Gastrocnemius medialis (tissue), 4 donors: ENCODE measurements around the gene FMOD.
A peak's percentile ranks its signal among the peaks of the same experiment; 100 is the strongest.

Experiments used
- POLR2A ChIP-seq, 2 donors: fragments of 450-650 bp; IDR thresholded peaks; one replicate each; pipeline ENCODE4 v1.6.1; 2017; ENCODE audit warnings: antibody characterized with exemption in 2 of 2, mild to moderate bottlenecking in 2 of 2, moderate library complexity in 2 of 2
- TF ChIP-seq, protein P1 (sequence below), 5 experiments: fragments of 450-650 bp in 3 of 5; fragments of 200-600 bp in 2 of 5; sonication (generic) in 2 of 5; IDR thresholded peaks in 4 of 5; conservative IDR thresholded peaks in 1 of 5; 1 replicate in 4 of 5; 2 replicates in 1 of 5; pipeline ENCODE4 v1.5.1; 2016 to 2019; ENCODE audit warnings: antibody characterized with exemption in 5 of 5, mild to moderate bottlenecking in 3 of 5, moderate library complexity in 3 of 5

DNA sequence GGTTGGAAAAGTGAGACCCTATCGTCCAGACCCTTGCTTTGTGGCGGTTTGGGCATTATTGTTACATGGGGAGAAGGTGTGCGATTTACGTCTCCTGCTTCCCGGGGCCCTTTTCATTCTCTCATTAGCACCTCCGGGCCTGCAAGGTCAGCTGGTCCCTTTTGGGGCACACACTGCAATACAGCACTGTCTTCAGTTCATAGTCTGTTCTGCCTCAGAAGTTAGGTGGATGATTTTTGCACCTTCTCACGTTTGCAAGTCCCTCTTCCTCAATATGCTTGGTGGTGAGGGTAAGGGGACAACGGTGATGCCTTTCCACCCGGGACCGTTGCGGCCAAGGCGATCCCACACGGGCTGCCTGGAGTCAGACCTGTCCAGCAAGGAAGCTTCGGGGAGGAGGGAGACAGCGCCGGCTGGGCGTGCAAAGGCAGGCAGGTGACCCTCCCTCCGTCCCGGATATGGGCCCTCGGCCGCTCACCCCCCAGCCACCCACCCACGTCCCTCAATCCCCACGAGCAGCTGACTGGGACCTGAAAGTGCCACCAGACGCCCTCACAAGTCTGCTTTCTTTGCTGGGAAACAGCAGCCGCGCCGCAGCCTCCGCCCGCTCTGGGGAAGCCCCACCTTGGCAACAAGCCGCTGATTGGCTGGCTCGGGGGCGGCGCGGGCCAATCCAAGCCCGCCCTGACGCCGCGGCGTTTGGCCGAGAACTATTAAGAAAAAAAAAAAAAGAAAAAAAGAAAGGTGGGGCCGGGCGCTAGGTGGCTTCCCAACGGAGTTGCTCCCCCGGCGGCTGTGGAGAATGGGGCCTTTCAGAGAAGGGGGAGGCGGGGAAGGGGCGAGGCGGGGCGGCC is 23.9 kb downstream of the FMOD start:
- TF ChIP-seq, protein P1, sequence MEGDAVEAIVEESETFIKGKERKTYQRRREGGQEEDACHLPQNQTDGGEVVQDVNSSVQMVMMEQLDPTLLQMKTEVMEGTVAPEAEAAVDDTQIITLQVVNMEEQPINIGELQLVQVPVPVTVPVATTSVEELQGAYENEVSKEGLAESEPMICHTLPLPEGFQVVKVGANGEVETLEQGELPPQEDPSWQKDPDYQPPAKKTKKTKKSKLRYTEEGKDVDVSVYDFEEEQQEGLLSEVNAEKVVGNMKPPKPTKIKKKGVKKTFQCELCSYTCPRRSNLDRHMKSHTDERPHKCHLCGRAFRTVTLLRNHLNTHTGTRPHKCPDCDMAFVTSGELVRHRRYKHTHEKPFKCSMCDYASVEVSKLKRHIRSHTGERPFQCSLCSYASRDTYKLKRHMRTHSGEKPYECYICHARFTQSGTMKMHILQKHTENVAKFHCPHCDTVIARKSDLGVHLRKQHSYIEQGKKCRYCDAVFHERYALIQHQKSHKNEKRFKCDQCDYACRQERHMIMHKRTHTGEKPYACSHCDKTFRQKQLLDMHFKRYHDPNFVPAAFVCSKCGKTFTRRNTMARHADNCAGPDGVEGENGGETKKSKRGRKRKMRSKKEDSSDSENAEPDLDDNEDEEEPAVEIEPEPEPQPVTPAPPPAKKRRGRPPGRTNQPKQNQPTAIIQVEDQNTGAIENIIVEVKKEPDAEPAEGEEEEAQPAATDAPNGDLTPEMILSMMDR (IDR thresholded peaks at IDR 0.05 in 4 of 5, conservative IDR thresholded peaks at IDR 0.05 in 1 of 5): no peak
- TF ChIP-seq POLR2A (IDR thresholded peaks at IDR 0.05): peak; percentile 39 to 73
